Lower leg skin (tissue), 3 donors: ENCODE measurements around the gene RASA3.

Experiments
- POLR2A ChIP-seq, 2 donors: fragments of 450-650 bp; IDR thresholded peaks; one replicate each; pipeline ENCODE4 v1.6.1; 2016 to 2017; ENCODE audit warnings: antibody characterized with exemption in 2 of 2, mild to moderate bottlenecking in 1 of 2, moderate library complexity in 1 of 2
- TF ChIP-seq, protein P1 (sequence below), 3 donors: fragments of 450-650 bp; IDR thresholded peaks; one replicate each; pipeline ENCODE4 v1.5.1; 2016; ENCODE audit warnings: antibody characterized with exemption in 3 of 3, mild to moderate bottlenecking in 3 of 3, moderate library complexity in 2 of 3

DNA sequence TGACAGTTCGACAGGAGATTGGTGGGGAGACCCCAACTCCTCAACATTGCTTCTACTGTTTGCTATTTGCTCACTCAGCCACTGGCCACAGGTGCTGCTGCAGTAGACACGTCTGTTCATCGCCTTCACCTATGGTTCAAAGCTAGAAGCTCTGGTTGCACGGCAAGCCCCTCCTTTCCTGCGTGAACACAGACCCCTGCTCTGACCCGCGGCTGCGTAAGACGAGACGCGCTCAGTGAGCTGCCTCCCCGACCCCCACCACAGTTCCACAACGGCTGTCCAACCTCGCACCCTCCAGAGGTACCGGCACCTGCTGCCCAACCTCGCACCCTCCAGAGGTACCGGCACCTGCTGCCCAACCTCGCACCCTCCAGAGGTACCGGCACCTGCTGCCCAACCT, 6.8 kb downstream of the RASA3 start:
- TF ChIP-seq, protein P1, sequence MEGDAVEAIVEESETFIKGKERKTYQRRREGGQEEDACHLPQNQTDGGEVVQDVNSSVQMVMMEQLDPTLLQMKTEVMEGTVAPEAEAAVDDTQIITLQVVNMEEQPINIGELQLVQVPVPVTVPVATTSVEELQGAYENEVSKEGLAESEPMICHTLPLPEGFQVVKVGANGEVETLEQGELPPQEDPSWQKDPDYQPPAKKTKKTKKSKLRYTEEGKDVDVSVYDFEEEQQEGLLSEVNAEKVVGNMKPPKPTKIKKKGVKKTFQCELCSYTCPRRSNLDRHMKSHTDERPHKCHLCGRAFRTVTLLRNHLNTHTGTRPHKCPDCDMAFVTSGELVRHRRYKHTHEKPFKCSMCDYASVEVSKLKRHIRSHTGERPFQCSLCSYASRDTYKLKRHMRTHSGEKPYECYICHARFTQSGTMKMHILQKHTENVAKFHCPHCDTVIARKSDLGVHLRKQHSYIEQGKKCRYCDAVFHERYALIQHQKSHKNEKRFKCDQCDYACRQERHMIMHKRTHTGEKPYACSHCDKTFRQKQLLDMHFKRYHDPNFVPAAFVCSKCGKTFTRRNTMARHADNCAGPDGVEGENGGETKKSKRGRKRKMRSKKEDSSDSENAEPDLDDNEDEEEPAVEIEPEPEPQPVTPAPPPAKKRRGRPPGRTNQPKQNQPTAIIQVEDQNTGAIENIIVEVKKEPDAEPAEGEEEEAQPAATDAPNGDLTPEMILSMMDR (IDR thresholded peaks at IDR 0.05): no peak
- no peak for TF ChIP-seq POLR2A (IDR thresholded peaks at IDR 0.05)
